GM19468 (cell line): Measurements from ENCODE around the gene CYTH3.
"Not testable (repeated sequence)": the region's sequence is repeated elsewhere in the genome, so short reads cannot be mapped to it uniquely, and the experiment has no call there.

Experiments used
- ATAC-seq: cut with Tn5 transposase; IDR thresholded peaks from one replicate; pipeline ENCODE4 v1.9.1; 2021; ENCODE audit warnings: mild to moderate bottlenecking, moderate library complexity, moderate number of reproducible peaks; ENCODE audit not compliant: unreplicated experiment; ENCODE audit errors: extremely low read depth

CYTH3 gene

GRCh38 chr7:6283391-6284054, 11.1 kb upstream of the CYTH3 start:
- ATAC-seq: not testable (repeated sequence)

DNA sequence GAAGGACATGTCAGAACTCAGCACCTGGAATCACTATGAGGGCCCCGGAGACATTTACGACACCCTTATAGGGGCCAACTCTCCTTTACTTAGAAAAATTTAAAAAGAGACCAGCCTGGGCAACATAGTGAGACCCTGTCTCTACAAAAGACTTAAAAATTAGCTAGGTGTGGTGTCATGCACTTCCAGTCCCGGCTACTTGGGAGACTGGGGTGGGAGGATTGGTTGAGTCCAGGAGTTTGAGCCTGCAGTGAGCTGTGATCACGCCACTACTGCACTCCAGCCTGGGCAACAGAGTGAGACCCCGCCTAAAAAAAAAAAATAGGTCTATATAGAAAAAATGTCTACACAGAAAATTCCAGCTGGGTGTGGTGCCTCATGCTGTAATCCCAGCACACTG, 7.5 kb upstream of the CYTH3 start:
- no peak for ATAC-seq

GRCh38 chr7:6279341-6279740, 6.9 kb upstream of the CYTH3 start:
- ATAC-seq: no peak

DNA sequence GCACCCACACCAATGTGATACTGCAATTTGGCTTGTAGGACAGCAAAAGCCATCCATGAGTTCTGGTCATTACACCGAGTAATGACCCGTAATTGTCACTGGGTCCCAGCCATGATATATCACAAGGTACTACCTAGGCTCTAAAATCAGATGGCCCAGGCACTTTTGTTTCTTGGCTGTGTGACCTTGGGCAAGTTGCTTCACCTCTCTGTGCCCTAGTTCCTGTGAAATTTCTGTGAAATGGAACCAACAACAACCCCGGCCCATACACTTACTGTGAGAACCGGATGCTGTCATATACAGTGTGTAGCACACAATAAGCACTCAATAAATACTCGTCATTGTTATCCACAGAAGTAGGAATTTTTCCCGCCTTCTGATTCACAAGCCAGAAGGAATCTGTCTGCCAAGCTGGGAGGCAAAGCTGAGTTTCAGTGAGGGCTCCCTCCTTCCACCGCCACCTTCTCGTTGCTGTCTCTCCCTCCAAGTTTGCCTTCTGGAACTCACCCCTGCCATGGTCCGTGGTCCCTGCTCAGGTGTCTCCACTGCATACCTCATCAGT, 6.4 kb upstream of the CYTH3 start:
- ATAC-seq: no peak

DNA sequence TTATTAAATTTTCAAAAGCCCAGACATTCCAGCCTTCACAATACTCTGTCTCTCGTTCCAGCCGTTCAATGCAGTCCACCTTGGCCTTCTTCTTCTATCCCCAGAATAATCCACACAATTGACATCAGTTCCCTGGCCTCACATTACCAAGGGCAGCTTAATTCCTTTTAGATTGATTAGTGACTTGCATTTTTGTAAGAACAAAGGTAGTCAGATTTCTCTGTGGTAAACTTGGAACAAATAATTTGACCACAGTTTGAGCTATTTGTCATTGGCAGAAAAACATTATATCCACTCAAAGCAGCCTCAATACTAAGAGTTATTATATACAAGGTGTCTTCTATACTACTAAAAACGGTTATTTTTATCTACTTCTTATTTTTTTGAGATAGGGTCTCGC, 5.1 kb upstream of the CYTH3 start:
- no peak for ATAC-seq

DNA sequence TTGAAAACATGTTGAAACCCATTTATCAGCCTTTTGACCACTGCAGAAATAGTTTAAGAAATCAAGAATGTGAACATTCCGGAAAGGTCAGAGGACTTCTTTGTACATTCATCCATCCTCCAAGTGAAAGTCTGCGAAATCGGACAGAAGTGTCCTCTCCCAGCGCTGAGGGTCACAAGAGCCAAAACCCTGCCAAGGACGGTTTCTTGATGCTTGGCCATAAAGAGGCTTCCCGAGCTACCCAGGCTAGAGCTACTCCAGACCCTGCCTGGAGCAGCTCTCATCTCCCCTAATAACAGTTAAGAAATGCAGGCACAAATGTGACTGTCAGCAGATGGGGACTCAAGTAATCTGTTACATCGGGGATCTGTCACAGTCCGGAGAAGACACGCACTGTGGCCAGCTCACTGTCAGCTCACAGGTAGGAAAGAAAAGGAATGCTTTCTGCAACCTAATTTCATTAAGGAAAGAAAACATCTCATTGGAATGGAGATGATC, 4.5 kb upstream of the CYTH3 start:
- no peak for ATAC-seq

DNA sequence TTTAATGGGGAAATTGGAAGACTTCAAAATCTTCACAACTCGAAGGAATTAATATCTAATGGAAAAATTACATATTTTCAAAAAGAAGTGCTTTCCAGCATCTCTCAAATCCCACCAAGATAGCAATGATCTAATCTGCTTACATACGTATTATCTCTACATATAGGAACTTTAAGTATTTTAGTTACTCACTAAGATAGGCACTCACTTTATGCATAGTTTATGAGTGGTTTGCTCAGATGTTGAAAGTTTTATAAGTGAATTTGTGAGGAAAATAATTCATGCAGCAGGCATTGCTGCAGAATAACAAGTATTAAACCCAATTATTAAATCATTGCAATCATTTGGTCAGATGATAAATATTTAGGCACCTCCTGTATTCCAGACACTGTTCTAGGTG, 2.3 kb upstream of the CYTH3 start:
- ATAC-seq: no peak

DNA sequence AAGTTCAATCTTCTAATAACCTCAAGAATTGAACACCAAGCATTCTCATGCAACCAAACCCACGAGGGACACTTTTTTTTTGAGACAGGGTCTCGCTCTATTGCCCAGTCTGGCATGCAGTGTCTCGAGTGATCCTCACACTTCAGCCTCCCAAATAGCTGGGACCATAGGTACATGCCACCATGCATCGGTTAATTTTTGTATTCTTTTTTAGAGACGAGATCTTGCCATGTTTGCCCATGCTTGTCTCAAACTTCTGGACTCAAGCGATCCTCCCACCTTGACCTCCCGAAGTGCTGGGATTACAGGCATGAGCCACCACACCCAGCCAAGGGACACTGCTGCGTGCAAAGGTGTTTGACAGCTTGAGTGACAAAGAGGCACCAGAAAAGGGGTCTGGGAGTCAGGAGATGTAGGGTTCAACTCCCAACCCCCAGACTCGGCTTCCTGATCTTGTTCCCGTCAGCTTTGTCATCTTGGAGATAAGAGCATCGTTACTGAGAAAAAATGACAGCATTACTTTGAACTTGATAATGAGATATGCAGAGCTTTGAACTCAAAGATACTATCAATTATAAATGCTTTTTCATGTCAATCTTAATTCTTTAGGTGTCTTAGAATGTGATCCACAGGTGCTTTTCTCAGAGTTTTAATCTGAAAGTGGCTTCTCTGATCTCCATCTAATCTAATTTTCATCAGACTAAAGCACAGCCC, 1.6 kb upstream of the CYTH3 start:
- no peak for ATAC-seq

DNA sequence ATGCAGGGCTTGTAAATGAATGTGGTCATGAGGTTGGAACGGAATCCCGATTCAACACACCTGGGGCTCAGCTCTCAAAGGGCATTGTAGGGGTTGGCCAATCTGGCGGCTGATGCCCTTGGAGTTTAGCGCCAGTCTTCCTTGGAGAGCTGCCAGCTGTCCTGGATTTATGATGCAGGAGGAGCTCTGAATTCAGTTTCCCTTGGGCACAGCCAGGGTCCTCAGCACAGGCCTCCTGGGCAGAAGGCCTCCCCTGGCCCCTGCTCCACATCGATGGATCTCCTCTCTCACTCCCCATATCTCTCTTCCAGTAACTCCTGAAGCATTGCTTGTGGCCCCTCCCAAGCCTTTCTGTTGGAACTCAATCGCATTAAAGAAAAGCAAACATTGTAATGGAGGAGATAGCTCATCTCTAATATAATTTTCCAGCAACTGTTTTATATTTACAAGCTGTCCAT, 985 bp upstream of the CYTH3 start:
- ATAC-seq: no peak

- ATAC-seq: no peak
Observed at GRCh38 chr7:6271694-6272440, 557 bp downstream of the CYTH3 start.

GRCh38 chr7:6271060-6271658, 1.3 kb downstream of the CYTH3 start:
- ATAC-seq: no peak

GRCh38 chr7:6269527-6269926, 2.9 kb downstream of the CYTH3 start:
- no peak for ATAC-seq

GRCh38 chr7:6268907-6269306, 3.5 kb downstream of the CYTH3 start:
- ATAC-seq: no peak

GRCh38 chr7:6268023-6268900, 4.2 kb downstream of the CYTH3 start:
- ATAC-seq: no peak

- no peak for ATAC-seq
Observed at GRCh38 chr7:6266699-6267098, 5.7 kb downstream of the CYTH3 start.

DNA sequence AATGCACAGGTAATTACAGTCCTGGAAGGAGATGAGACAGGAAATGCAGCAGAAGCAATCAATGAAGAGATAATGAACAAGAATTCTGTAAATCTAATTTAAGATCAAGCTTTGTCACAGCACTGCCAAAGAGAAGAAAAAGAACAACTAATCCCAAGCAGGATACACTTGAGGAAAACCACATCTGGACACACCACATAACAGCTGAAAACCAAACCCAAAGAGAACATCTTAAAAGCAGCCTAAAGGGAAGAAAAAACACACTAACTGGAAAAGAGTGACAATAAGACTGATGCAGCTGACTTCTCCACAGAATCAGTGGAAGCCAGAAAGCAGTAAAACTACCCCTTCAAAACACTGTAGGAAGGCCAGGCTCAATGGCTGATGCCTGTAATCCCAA, 10.2 kb downstream of the CYTH3 start:
- no peak for ATAC-seq

DNA sequence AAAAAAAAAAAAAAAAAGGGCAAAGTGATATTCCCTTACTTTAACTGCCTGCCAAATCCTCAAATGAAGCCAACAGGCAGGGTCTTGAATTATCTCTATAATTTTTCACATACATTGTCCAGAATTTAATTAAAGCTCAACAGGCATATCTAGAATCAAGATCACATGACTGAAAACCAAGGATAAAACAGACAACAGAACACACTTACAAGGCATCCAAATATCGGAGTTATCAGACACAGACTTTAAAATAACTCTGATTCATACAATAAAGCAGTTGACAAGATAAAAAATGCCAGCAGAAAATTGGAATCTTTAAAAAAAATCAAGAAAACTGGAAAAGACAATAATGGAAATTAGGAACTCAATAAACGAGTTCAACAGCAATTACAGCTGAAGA, 10.7 kb downstream of the CYTH3 start:
- no peak for ATAC-seq

DNA sequence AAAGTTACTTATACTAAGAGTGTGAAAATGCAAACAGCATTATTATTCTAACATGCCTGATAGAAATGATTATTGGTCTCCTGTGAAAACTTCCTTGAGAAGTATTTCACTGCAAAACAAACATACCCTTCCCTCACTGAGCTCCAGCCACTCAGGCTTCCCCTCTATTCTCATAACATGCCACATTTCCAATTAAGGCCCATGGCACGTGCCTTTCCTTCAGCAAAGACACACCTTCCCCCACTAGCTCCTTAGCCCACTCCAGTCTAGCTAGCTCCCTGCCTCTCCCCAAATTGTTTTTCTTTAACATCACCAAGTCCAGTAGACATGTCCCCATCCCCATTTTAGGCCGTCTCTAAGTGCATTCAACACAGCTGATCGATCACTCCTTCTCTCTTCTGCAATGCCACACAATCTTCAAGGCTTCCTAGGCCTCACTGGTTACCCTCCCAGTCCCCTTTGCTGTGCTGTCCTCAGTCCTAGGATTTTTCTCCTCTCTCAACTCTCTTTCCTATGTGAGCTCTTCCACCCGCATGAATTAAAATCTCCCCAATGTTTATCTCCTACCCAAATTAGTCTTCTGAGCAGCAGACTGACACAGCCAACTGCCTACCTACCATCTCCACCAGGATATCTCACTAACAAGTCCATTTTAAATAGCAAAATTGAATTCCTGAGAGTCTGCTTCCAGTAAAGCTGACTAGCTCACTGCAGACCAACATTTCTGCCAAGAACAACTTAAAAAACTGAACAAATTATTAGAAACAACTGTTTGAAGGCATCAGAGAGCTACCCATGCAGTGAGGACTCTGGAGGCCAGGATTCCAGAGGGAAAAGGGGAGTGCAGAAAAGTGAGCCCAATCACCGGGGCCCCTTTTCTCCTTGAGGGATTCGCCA, 11.9 kb downstream of the CYTH3 start:
- ATAC-seq: no peak
